Left ventricle myocardium inferior (tissue), 1 donor: ENCODE measurements around the gene GRIK4. TPM values are rescaled to one million over a fixed set of nuclear protein-coding genes. Genes with fewer than 3 reads are reported as not detected.

Experiments used
- DNase-seq: peaks from one replicate; pipeline ENCODE4 v3.0.0-alpha.2; 2020
- H3K27ac ChIP-seq: fragments of 200-600 bp; replicated peaks from 2 replicates; pipeline ENCODE4 v1.8.0; 2021
- H3K27me3 ChIP-seq: fragments of 200-600 bp; 2 replicates; pipeline ENCODE4 v1.8.0; 2021; ENCODE audit warnings: low read depth
- H3K36me3 ChIP-seq: fragments of 200-600 bp; 2 replicates; pipeline ENCODE4 v1.8.0; 2021
- H3K4me1 ChIP-seq: fragments of 200-600 bp; 2 replicates; pipeline ENCODE4 v1.8.0; 2021
- H3K4me3 ChIP-seq: fragments of 200-600 bp; 2 replicates; pipeline ENCODE4 v1.8.0; 2021; ENCODE audit warnings: mild to moderate bottlenecking, moderate library complexity
- H3K9me3 ChIP-seq: fragments of 200-600 bp; replicated peaks from 2 replicates; pipeline ENCODE4 v1.8.0; 2021
- CTCF ChIP-seq: fragments of 200-600 bp; IDR thresholded peaks from 2 replicates; pipeline ENCODE4 v1.8.0; 2021; ENCODE audit warnings: antibody characterized with exemption, mild to moderate bottlenecking, borderline replicate concordance
- intact Hi-C: fragments of 100-400 bp; cut with micrococcal nuclease; formaldehyde crosslinking; loops from one replicate; pipeline ENCODE4 v1.11.0; 2022
- total RNA-seq: library from RNA; stranded (reverse); fragmentation: NEBNext Ultra II Directional; extraction: Animal tissue kit (Norgen Biotek cat#: 25700); gene quantifications from one replicate; pipeline ENCODE4 v1.2.1, GENCODE V29; 2021
- donor health status: DM: no; HTN: yes; CAD: no; lungs with severe emphysema.

GRIK4 gene
- total RNA-seq, 1 donor from 2014 or later, result 0.16 TPM

GRCh38 chr11:120681434-120682331 is 170.1 kb downstream of the GRIK4 start:
- no peak for TF ChIP-seq CTCF
- no peak for DNase-seq
- Histone ChIP-seq H3K36me3 (no peaks in the 10 kb centered on the region), H3K27me3 (peaks cover 96% of the 10 kb centered on the region), H3K9me3 (no peaks in the 10 kb centered on the region), H3K27ac (no peak overlapping the region), H3K4me3 (no peak overlapping the region), H3K4me1 (no peaks in the 10 kb centered on the region)
- intact Hi-C loops, result no loop called here

GRCh38 chr11:120682332-120682649 is 170.7 kb downstream of the GRIK4 start:
- Histone ChIP-seq H3K36me3 (no peaks in the 10 kb centered on the region), H3K27me3 (peaks cover 97% of the 10 kb centered on the region), H3K4me3 (no peak overlapping the region), H3K9me3 (no peaks in the 10 kb centered on the region), H3K27ac (no peak overlapping the region), H3K4me1 (no peaks in the 10 kb centered on the region)
- intact Hi-C loops, result no loop called here
- no peak for TF ChIP-seq CTCF
- DNase-seq, result no peak

GRCh38 chr11:120682866-120683265 is 171.3 kb downstream of the GRIK4 start:
- H3K4me1 ChIP-seq, result no peaks in the 10 kb centered on the region
- TF ChIP-seq CTCF, result no peak
- peaks cover 91% of the 10 kb centered on the region for H3K27me3 ChIP-seq
- no peak for DNase-seq
- H3K4me3 ChIP-seq, result no peak overlapping the region
- intact Hi-C loops, result no loop called here
- no peak overlapping the region for H3K27ac ChIP-seq
- no peaks in the 10 kb centered on the region for H3K9me3 ChIP-seq
- H3K36me3 ChIP-seq, result no peaks in the 10 kb centered on the region

GRCh38 chr11:120686516-120686915 is 175.0 kb downstream of the GRIK4 start:
- no peak for DNase-seq
- Histone ChIP-seq H3K36me3 (no peaks in the 10 kb centered on the region), H3K4me1 (no peaks in the 10 kb centered on the region), H3K9me3 (no peaks in the 10 kb centered on the region), H3K27me3 (peaks cover 84% of the 10 kb centered on the region), H3K27ac (no peak overlapping the region), H3K4me3 (no peak overlapping the region)
- intact Hi-C loops, result loop anchor here (5.0 kb wide), 1 partner anchor 174 kb away; the partner anchor contains the start of gene GRIK4
- TF ChIP-seq CTCF, result no peak

- intact Hi-C loops, result loop anchor here (5.0 kb wide), 1 partner anchor 176 kb away; the partner anchor contains the start of gene GRIK4
- no peaks in the 10 kb centered on the region for H3K9me3 ChIP-seq
- no peak overlapping the region for H3K27ac ChIP-seq
- H3K36me3 ChIP-seq, result no peaks in the 10 kb centered on the region
- no peak for DNase-seq
- TF ChIP-seq CTCF, result no peak
- no peak overlapping the region for H3K4me3 ChIP-seq
- H3K27me3 ChIP-seq, result peaks cover 84% of the 10 kb centered on the region
- H3K4me1 ChIP-seq, result no peaks in the 10 kb centered on the region
Measured at GRCh38 chr11:120688163-120688562, 176.6 kb downstream of the GRIK4 start.
